HepG2 (cell line): ENCODE results near the gene PLD6. TPM values are rescaled to one million over a fixed set of nuclear protein-coding genes. Genes with fewer than 3 reads are reported as not detected.

Experiments
- ELF1 ChIP-seq: sonication (generic); formaldehyde crosslinking; IDR thresholded peaks from 2 replicates; pipeline ENCODE4 v1.4.0; 2020; ENCODE audit warnings: missing genetic modification reagents
- FOXO1 ChIP-seq: sonication (generic); formaldehyde crosslinking; IDR thresholded peaks from 2 replicates; pipeline ENCODE4 v1.4.0; 2020; ENCODE audit warnings: missing genetic modification reagents
- HDAC2 ChIP-seq: sonication (generic); formaldehyde crosslinking; IDR thresholded peaks from 2 replicates; pipeline ENCODE4 v1.4.0; 2020; ENCODE audit warnings: missing genetic modification reagents
- PLSCR1 ChIP-seq: sonication (generic); formaldehyde crosslinking; IDR thresholded peaks from 2 replicates; pipeline ENCODE4 v1.5.0; 2020; ENCODE audit warnings: missing genetic modification reagents, mild to moderate bottlenecking, borderline replicate concordance
- RNF2 ChIP-seq: fragments of 450-650 bp; conservative IDR thresholded peaks from 2 replicates; pipeline ENCODE4 v1.6.1; 2016; ENCODE audit warnings: low read depth
- TFAP4 ChIP-seq: sonication (generic); IDR thresholded peaks from 2 replicates; pipeline ENCODE4 v1.6.1; 2016; ENCODE audit warnings: low read depth, borderline replicate concordance
- USF2 ChIP-seq, 2 experiments: sonication (generic) in 1 of 2; formaldehyde crosslinking in 1 of 2; IDR thresholded peaks; 2 replicates each; pipeline versions ENCODE4 v1.5.1 to v1.6.1; 2011 to 2020; ENCODE audit warnings: borderline replicate concordance in 1 of 2, low read depth in 1 of 2, low read length in 1 of 2, mild to moderate bottlenecking in 1 of 2, missing genetic modification reagents in 1 of 2, moderate library complexity in 1 of 2
- ZBTB37 ChIP-seq: sonication (generic); formaldehyde crosslinking; IDR thresholded peaks from 2 replicates; pipeline ENCODE4 v1.4.0; 2020; ENCODE audit warnings: mild to moderate bottlenecking, missing genetic modification reagents
- ZNF101 ChIP-seq: sonication (generic); formaldehyde crosslinking; IDR thresholded peaks from 2 replicates; pipeline ENCODE4 v1.4.0; 2020; ENCODE audit warnings: mild to moderate bottlenecking, low read depth, missing genetic modification reagents, borderline replicate concordance
- ZNF296 ChIP-seq: sonication (generic); formaldehyde crosslinking; conservative IDR thresholded peaks from 2 replicates; pipeline ENCODE4 v1.5.0; 2020; ENCODE audit warnings: mild to moderate bottlenecking, missing genetic modification reagents
- ZNF407 ChIP-seq: sonication (generic); formaldehyde crosslinking; IDR thresholded peaks from one replicate; pipeline ENCODE4 v1.5.1; 2020; ENCODE audit warnings: mild to moderate bottlenecking, missing genetic modification reagents; ENCODE audit errors: not compliant biosample characterization
- ZNF431 ChIP-seq: sonication (generic); formaldehyde crosslinking; IDR thresholded peaks from 2 replicates; pipeline ENCODE4 v1.9.0; 2022; ENCODE audit warnings: missing genetic modification reagents, low read depth, mild to moderate bottlenecking, borderline replicate concordance
- ZNF558 ChIP-seq: sonication (generic); formaldehyde crosslinking; IDR thresholded peaks from 2 replicates; pipeline ENCODE4 v1.9.0; 2022; ENCODE audit warnings: mild to moderate bottlenecking, missing genetic modification reagents, borderline replicate concordance
- polyA plus RNA-seq, 8 experiments: library from polyadenylated mRNA; depleted of rRNA in 3 of 8; stranded (reverse) in 7 of 8; unstranded in 1 of 8; fragments of >200 nt; fragmentation: Illumina TruSeq in 4 of 8; extraction: Trizol in 4 of 8; gene quantifications; 2 replicates each; pipeline versions ENCODE4 v1.2.1 to v1.2.3, GENCODE V29; 2011 to 2016; ENCODE audit warnings: low read depth in 4 of 8, missing spikeins in 1 of 8, mixed read lengths in 1 of 8; ENCODE audit not compliant: insufficient read depth in 1 of 8
- total RNA-seq, 5 experiments: library from RNA; depleted of rRNA; stranded (reverse); fragments of >200 nt; fragmentation: Illumina TruSeq; extraction: Trizol; gene quantifications; 2 replicates each; pipeline ENCODE4 v1.2.3, GENCODE V29; 2016; ENCODE audit warnings: low read depth in 1 of 5

Gene PLD6
- total and polyA plus RNA-seq, 2 of the 13 experiments (the other 11 are each of a cell fraction or from before 2014, with no cell fraction given) = 5.2 to 11.4 TPM

- TF ChIP-seq ZNF407 (CRISPR knock-in tag) = peak; percentile 4
- TF ChIP-seq ZNF558 = peak; percentile 72; the same call in 1 of the 2 replicates
- no peak for TF ChIP-seq ZNF101 (CRISPR knock-in tag)
- TF ChIP-seq USF2 (IDR thresholded peaks at IDR 0.05; ENCODE audit: low read depth, low read length) = no peak
- TF ChIP-seq USF2 (CRISPR knock-in tag; IDR thresholded peaks at IDR 0.05; ENCODE audit: borderline replicate concordance) = 0 out of 2 replicates have a peak, but pooled peaks have one; percentile 54
- no peak for TF ChIP-seq PLSCR1
- TF ChIP-seq RNF2 = 0 out of 2 replicates have a peak, but pooled peaks have one; percentile 11
- no peak for TF ChIP-seq FOXO1 (CRISPR knock-in tag)
- no peak for TF ChIP-seq ZBTB37 (CRISPR knock-in tag)
- TF ChIP-seq ZNF296 (CRISPR knock-in tag) = 0 out of 2 replicates have a peak, but pooled peaks have one; percentile 20
- TF ChIP-seq ZNF431 (CRISPR knock-in tag) = 0 out of 2 replicates have a peak, but pooled peaks have one; percentile 5
- 0 out of 2 replicates have a peak, but pooled peaks have one; percentile 21 for TF ChIP-seq ELF1 (CRISPR knock-in tag)
- peak; percentile 3; the same call in 1 of the 2 replicates for TF ChIP-seq HDAC2 (CRISPR knock-in tag)
- TF ChIP-seq TFAP4 = 0 out of 2 replicates have a peak, but pooled peaks have one; percentile 26
Measured at GRCh38 chr17:17206913-17207335, 791 bp upstream of the PLD6 start (continued).
